ENCODE data around the gene PBX4. TPM values are rescaled to one million over a fixed set of nuclear protein-coding genes. Genes with fewer than 3 reads are reported as not detected.

The PBX4 gene
- total RNA-seq, 4 donors from 2014 or later: 3.7 to 11.8 (median 8.1) TPM

DNA sequence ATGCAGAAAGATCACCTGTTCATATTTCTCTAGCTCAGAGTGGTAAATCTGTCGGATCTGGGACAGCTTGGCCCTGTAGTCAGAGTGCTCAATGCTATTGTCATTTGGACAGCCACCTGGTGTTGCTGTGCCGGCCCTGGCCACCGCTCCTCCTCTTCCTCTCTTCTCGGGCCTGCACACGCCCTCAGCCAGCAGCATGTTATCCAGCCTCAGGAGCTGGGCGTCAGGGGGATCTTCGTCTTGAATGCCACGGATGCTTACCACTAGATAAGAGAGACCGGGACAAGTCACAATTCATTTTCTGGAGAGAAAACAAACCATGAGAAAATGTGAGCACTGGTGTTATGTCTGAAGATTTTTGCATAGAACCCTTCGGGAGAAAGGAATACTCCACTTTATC is 47.9 kb downstream of the PBX4 start:
- TF ChIP-seq, protein P1, sequence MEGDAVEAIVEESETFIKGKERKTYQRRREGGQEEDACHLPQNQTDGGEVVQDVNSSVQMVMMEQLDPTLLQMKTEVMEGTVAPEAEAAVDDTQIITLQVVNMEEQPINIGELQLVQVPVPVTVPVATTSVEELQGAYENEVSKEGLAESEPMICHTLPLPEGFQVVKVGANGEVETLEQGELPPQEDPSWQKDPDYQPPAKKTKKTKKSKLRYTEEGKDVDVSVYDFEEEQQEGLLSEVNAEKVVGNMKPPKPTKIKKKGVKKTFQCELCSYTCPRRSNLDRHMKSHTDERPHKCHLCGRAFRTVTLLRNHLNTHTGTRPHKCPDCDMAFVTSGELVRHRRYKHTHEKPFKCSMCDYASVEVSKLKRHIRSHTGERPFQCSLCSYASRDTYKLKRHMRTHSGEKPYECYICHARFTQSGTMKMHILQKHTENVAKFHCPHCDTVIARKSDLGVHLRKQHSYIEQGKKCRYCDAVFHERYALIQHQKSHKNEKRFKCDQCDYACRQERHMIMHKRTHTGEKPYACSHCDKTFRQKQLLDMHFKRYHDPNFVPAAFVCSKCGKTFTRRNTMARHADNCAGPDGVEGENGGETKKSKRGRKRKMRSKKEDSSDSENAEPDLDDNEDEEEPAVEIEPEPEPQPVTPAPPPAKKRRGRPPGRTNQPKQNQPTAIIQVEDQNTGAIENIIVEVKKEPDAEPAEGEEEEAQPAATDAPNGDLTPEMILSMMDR (IDR thresholded peaks at IDR 0.05): no peak
- TF ChIP-seq EP300 (IDR thresholded peaks at IDR 0.05) (no peak), POLR2A (IDR thresholded peaks at IDR 0.05) (no peak)
- DNase-seq (ENCODE audit: low spot score in 2 of 2): no peak
- no peak overlapping the region for H3K27ac ChIP-seq
- H3K36me3 ChIP-seq: peaks cover 0 to 39% (median 0%) of the 10 kb centered on the region in 3 donors
- no peaks in the 10 kb centered on the region for H3K4me1 ChIP-seq
- WGBS, 2 donors: 83 to 86% methylated on average over 10 of the region's 10 CpGs
- H3K27me3 ChIP-seq: no peaks in the 10 kb centered on the region
- H3K9me3 ChIP-seq: no peaks in the 10 kb centered on the region
- no peak overlapping the region for H3K4me3 ChIP-seq

DNA sequence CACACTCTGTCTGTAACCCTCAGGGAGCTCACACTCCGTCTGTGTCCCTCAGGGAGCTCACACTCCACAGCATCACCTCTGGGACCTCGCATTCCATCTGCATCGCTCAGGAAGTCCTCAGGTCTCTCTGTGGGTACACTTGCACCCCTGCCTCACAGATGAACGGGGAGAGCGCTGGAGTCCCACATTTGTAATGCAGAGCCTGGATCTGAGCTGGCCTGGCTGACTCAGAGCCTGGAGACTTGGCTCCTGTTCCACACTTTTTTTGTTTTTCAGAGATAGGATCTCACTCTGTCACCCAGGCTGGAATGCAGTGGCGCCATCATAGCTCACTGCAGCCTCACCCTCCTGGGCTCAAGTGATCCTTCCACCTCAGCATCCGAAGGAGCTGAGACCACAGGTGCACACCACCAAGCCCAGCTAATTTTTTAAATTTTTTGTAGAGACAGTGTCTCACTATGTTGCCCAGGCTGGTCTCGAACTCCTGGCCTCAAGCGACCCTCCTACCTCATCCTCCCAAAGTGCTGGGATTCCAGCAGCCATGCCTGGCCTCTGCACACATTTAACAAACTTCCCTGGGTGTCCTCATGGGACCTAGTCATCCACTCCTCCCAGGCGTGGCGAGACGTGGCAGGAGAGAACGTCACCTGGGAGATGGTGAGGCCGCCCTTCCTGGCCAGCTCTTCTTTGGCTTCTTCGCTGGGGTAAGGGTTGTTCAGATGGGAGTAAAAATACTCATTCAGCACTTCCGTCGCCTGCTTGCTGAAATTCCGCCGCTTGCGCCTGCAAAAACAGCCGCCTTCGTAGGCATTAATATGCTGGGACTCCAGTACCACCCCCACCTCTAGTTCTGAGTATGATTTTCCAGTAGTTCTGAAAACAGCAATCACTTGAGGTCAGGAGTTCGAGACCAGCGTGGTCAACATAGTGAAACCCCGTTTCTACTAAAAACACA is 49.4 kb downstream of the PBX4 start:
- no peak overlapping the region for H3K4me3 ChIP-seq
- DNase-seq (ENCODE audit: low spot score in 2 of 2): no peak
- no peaks in the 10 kb centered on the region for H3K9me3 ChIP-seq
- no peak overlapping the region for H3K27ac ChIP-seq
- H3K4me1 ChIP-seq: no peaks in the 10 kb centered on the region
- H3K27me3 ChIP-seq: no peaks in the 10 kb centered on the region
- peaks cover 0 to 53% (median 0%) of the 10 kb centered on the region in 3 donors for H3K36me3 ChIP-seq
- no peak for TF ChIP-seq POLR2A (IDR thresholded peaks at IDR 0.05)
- TF ChIP-seq, protein P1 (IDR thresholded peaks at IDR 0.05): no peak
- no peak for TF ChIP-seq EP300 (IDR thresholded peaks at IDR 0.05)
- 94% methylated on average over 25 of the region's 25 CpGs for WGBS, 2 donors

DNA sequence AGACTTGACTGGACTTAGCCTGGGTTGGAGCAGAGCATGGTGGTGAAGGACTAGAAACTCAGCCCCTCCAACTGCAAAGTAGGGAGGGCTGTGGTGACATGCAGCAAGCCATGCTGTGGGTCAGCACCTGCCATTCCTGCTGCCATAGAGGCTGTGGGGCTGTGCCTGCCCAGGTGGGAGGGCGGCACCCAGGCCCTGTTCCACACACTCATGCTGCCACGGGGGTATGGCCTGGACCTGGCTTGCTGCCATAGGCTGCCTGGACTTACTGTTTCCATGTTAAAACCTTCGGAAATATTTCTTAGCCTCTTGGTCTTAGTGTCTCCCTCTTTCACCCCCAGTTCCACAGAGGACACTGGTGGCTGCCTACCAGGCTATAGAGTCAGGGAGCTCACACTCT is 51.1 kb downstream of the PBX4 start:
- TF ChIP-seq EP300 (IDR thresholded peaks at IDR 0.05): no peak
- Histone ChIP-seq H3K4me1 (no peaks in the 10 kb centered on the region), H3K27me3 (no peaks in the 10 kb centered on the region), H3K9me3 (no peaks in the 10 kb centered on the region), H3K27ac (no peak overlapping the region), H3K4me3 (no peak overlapping the region), H3K36me3 (peaks cover 0 to 58% (median 0%) of the 10 kb centered on the region in 3 donors)
- no peak for DNase-seq (ENCODE audit: low spot score in 2 of 2)
- 59 to 81% methylated on average over 3 of the region's 3 CpGs for WGBS, 2 donors

DNA sequence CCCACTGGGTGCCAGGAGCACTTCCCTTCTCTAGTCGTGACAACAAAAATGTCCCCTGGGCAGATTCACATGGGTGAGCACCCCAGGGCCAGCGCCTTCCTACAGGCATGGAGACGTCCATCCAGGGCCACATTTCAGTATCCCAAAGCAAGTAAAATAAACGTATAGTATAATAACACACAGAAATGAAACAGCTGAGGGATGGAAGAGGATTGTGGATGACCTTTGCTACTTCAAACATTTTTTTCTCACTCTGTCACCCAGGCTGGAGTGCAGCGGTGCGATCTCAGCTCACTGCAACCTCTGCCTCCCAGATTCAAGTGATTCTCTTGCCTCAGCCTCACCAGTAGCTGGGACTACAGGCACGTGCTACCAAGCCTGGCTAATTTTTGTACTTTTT is 52.2 kb downstream of the PBX4 start:
- WGBS, 2 donors: 55 to 69% methylated on average over 7 of the region's 7 CpGs
- H3K9me3 ChIP-seq: no peaks in the 10 kb centered on the region
- H3K4me1 ChIP-seq: no peaks in the 10 kb centered on the region
- no peak overlapping the region for H3K27ac ChIP-seq
- DNase-seq (ENCODE audit: low spot score in 2 of 2): no peak
- H3K27me3 ChIP-seq: no peaks in the 10 kb centered on the region
- TF ChIP-seq EP300 (IDR thresholded peaks at IDR 0.05) (no peak), POLR2A (IDR thresholded peaks at IDR 0.05) (no peak)
- TF ChIP-seq, protein P1 (IDR thresholded peaks at IDR 0.05): no peak
- no peak overlapping the region for H3K4me3 ChIP-seq
- peaks cover 0 to 66% (median 0%) of the 10 kb centered on the region in 3 donors for H3K36me3 ChIP-seq

DNA sequence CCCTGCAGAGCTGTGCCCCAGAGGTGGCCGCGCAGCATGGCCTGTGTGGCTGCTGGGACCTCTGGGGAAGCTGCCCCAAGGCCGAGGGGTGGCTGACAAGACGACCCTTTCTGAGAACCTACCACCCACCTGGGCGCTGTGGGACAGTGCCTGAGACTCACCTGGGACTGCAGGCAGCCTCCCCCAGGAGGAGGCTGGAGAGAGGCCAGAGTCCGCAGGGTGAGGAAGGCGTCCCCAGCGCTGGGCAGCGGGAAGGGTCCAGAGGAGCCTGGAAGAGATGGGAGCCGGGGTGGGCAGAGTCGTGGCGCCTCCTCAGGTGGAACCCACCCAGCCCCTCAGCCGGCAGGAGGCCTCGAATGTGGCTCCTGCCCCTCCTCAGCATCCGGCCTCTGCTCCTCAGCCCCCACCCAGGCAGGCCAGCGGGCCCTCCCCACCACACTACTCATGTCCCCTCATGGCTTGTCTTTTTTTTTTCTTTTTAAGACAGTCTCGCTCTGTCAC is 55.1 kb downstream of the PBX4 start:
- Histone ChIP-seq H3K27ac (no peak overlapping the region), H3K4me3 (no peak overlapping the region), H3K36me3 (peaks cover 0 to 52% (median 0%) of the 10 kb centered on the region in 3 donors), H3K4me1 (no peaks in the 10 kb centered on the region), H3K9me3 (no peaks in the 10 kb centered on the region), H3K27me3 (no peaks in the 10 kb centered on the region)
- 86 to 96% methylated on average over 15 of the region's 17 CpGs for WGBS, 2 donors
- DNase-seq (ENCODE audit: low spot score in 2 of 2): no peak
- no peak for TF ChIP-seq EP300 (IDR thresholded peaks at IDR 0.05)
- TF ChIP-seq, protein P1 (IDR thresholded peaks at IDR 0.05): no peak
- TF ChIP-seq POLR2A (IDR thresholded peaks at IDR 0.05): no peak

Measured in tibial nerve (tissue), 4 donors.